Measurements from ENCODE around the gene PPP1R36.

- TF ChIP-seq, protein P1, sequence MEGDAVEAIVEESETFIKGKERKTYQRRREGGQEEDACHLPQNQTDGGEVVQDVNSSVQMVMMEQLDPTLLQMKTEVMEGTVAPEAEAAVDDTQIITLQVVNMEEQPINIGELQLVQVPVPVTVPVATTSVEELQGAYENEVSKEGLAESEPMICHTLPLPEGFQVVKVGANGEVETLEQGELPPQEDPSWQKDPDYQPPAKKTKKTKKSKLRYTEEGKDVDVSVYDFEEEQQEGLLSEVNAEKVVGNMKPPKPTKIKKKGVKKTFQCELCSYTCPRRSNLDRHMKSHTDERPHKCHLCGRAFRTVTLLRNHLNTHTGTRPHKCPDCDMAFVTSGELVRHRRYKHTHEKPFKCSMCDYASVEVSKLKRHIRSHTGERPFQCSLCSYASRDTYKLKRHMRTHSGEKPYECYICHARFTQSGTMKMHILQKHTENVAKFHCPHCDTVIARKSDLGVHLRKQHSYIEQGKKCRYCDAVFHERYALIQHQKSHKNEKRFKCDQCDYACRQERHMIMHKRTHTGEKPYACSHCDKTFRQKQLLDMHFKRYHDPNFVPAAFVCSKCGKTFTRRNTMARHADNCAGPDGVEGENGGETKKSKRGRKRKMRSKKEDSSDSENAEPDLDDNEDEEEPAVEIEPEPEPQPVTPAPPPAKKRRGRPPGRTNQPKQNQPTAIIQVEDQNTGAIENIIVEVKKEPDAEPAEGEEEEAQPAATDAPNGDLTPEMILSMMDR (IDR thresholded peaks at IDR 0.05 in 8 of 11, conservative IDR thresholded peaks at IDR 0.05 in 3 of 11) = no peak
- TF ChIP-seq POLR2AphosphoS5 (IDR thresholded peaks at IDR 0.05) = no peak
Measured at GRCh38 chr14:64591809-64592208, 42.0 kb downstream of the PPP1R36 start.
